ENCODE measurements around the gene RAPGEF3.
A peak's percentile ranks its signal among the peaks of the same experiment; 100 is the strongest.

Gene RAPGEF3

GRCh38 chr12:47791351-47791746 is 32.7 kb upstream of the RAPGEF3 start:
- DNase-seq (ENCODE audit: low read depth in 1 of 2, low spot score in 1 of 2): no peak

- no peak for DNase-seq (ENCODE audit: low read depth in 1 of 2, low spot score in 1 of 2)
Observed at GRCh38 chr12:47790676-47791350, 32.1 kb upstream of the RAPGEF3 start.

- no peak for DNase-seq (ENCODE audit: low read depth in 1 of 2, low spot score in 1 of 2)
Observed at GRCh38 chr12:47789712-47790489, 31.2 kb upstream of the RAPGEF3 start.

GRCh38 chr12:47789141-47789540 is 30.5 kb upstream of the RAPGEF3 start:
- DNase-seq (ENCODE audit: low read depth in 1 of 2, low spot score in 1 of 2): no peak

- no peak for DNase-seq (ENCODE audit: low read depth in 1 of 2, low spot score in 1 of 2)
Observed at GRCh38 chr12:47787596-47788319, 29.1 kb upstream of the RAPGEF3 start.

- DNase-seq (ENCODE audit: low read depth in 1 of 2, low spot score in 1 of 2): no peak
Observed at GRCh38 chr12:47786662-47787280, 28.1 kb upstream of the RAPGEF3 start.

- DNase-seq (ENCODE audit: low read depth in 1 of 2, low spot score in 1 of 2): no peak
Observed at GRCh38 chr12:47785887-47786661, 27.4 kb upstream of the RAPGEF3 start.

- no peak for DNase-seq (ENCODE audit: low read depth in 1 of 2, low spot score in 1 of 2)
Observed at GRCh38 chr12:47785036-47785886, 26.6 kb upstream of the RAPGEF3 start.

- DNase-seq (ENCODE audit: low read depth in 1 of 2, low spot score in 1 of 2): no peak
Observed at GRCh38 chr12:47783821-47784819, 25.4 kb upstream of the RAPGEF3 start.

GRCh38 chr12:47783024-47783755 is 24.5 kb upstream of the RAPGEF3 start:
- no peak for DNase-seq (ENCODE audit: low read depth in 1 of 2, low spot score in 1 of 2)

GRCh38 chr12:47782372-47782770 is 23.7 kb upstream of the RAPGEF3 start:
- no peak for DNase-seq (ENCODE audit: low read depth in 1 of 2, low spot score in 1 of 2)

- no peak for DNase-seq (ENCODE audit: low read depth in 1 of 2, low spot score in 1 of 2)
Observed at GRCh38 chr12:47781479-47782371, 23.0 kb upstream of the RAPGEF3 start.

- DNase-seq (ENCODE audit: low read depth in 1 of 2, low spot score in 1 of 2): no peak
Observed at GRCh38 chr12:47779943-47780504, 21.3 kb upstream of the RAPGEF3 start.

GRCh38 chr12:47779301-47779942 is 20.7 kb upstream of the RAPGEF3 start:
- peak; percentile 91 to 92 for DNase-seq (ENCODE audit: low read depth in 1 of 2, low spot score in 1 of 2)

- DNase-seq (ENCODE audit: low read depth in 1 of 2, low spot score in 1 of 2): no peak
Observed at GRCh38 chr12:47778881-47779280, 20.2 kb upstream of the RAPGEF3 start.

Measured in activated CD4-positive, alpha-beta T cell treated with anti-CD3 and anti-CD28 coated beads, Interleukin-2, amount 50 U/mL, for 24 hours (primary cell).